GM18861 (cell line): Measurements from ENCODE around the gene ZNF236.

Experiments used
- ATAC-seq: cut with Tn5 transposase; IDR thresholded peaks from one replicate; pipeline ENCODE4 v1.9.1; 2021; ENCODE audit not compliant: unreplicated experiment

Gene ZNF236

GRCh38 chr18:77019641-77020040 is 197.3 kb downstream of the ZNF236 start:
- no peak for ATAC-seq
